ENCODE data around the gene ALDH3A1.
A peak's percentile ranks its signal among the peaks of the same experiment; 100 is the strongest.
"Not testable (repeated sequence)": the region's sequence is repeated elsewhere in the genome, so short reads cannot be mapped to it uniquely, and the experiment has no call there.

Gene ALDH3A1

DNA sequence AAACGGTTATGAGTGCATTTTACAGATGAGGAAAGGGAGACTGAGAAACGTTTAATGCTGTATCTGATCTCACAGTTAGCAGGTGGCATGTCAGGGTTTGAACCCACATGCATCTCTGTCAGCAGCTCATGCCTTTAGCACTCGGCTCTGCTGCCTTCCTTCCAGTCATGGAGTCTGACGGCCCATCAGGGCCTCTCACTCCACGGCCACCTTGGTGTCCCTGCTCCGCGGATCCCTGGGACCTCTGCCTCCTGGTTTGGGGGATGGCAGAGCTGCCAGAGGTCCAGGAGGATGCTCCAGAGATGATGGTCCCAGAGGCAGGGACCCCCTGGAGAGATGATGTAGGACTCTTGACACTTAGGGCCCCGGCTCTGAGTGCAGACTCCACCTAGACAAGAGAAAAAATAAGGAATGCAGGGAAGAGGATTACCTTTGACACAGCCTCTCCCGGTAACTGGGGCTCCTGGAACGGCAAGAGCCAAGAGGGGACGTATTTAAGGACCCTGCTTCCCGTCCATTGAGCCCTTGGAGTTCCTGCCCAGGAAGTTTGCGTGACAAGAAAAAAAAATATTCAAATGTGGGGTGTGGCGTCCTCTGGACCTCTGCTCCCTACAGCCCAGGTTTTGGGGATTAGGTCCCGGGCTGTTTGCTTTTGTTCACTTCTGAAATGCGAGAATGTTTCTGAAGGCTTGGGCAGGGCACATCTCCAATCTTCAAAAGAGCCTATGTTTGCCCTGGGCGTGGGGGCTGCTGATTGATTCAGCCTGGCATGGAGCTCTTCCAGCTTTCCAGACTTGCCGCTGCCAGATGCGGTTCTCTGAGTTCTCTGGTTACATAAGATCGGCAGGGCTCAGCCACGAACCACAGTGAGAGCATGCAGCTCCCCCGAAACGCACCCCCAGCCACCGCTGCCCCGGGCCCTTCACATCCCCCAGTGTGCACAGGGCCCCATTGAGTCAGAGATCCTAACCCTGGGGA lies at the start of gene ALDH3A1:
ALDH3A1 (minus strand) TSS at position 470 of the 978 bp plus-strand sequence. CDS start 3,169 bp downstream, outside the sequence.
- no peak for DNase-seq

DNA sequence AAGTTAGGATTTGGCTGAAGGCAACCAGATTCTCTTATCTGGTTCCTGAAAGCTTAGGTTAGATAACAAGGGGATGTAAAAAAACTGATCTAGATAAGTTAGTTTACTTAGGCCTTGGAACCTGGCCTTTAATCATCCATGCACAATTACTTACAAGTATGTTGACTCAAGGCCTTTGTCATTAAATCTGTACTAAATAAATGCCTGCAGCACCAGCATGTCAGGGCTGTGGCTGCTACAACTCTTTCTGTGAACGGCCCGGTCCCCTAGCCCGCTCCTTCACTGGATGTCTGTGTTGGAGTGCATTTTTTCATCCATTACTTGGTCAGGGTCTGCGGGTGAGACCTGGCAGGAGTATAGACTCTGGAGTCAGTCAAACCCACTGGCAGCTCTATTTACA lies 48.4 kb upstream of the ALDH3A1 start:
- DNase-seq, result no peak

DNA sequence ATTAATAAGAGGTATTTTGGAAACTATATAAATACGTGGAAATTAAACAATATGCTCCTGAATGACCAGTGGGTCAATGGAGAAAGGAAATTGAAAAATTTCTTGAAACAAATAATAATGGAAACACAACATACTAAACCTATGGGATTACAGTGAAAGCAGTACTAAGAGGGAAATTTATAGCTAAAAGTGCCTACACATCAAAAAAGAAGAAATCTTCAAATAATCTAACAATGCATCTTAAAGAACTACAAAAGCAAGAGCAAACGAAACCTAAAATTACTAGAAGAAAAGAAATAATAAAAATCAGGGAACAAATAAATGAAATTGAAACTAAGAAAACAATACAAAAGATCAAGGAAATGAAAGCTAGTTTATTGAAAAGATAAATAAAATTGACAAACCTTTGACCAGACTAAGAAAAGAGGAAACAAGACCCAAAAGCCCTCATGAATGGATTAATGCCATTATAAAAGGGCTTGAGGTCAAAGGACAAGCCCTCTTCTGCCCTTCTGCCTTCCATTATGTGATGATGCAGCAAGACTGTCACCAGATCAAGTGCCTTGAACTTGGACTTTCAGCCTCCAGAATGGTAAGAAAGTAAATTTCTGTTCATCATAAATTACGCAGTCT lies 43.9 kb upstream of the ALDH3A1 start:
- DNase-seq, result no peak

DNA sequence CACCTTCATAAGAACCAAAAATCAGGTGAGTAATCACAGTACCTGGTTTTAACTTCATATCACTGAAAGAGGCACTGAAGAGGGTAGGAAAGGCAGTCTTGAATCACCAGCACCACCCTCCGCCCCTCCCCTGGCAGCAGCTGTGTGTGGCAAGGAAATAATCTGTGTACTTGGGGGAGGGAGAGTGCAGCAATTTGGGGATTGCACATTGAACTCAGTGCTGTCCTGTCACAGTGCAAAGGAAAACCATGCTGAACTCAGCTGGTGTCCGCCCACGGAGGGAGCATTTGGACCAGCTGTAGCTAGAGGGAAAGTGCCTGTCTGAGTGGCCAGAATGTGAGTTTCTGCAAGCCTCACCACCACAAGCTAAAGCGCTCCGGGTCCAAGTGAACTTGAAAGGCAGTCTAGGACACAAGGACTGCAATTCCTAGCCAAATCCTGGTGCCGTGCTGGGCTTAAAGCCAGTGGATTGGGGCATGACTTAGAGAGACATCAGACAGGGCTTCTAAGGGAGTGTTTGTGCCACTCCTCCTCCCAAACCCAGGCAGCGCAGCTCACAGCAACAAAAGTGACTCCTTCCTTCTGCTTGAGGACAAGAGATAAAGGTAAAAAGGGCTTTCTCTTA lies 39.7 kb upstream of the ALDH3A1 start:
- DNase-seq, result no peak

DNA sequence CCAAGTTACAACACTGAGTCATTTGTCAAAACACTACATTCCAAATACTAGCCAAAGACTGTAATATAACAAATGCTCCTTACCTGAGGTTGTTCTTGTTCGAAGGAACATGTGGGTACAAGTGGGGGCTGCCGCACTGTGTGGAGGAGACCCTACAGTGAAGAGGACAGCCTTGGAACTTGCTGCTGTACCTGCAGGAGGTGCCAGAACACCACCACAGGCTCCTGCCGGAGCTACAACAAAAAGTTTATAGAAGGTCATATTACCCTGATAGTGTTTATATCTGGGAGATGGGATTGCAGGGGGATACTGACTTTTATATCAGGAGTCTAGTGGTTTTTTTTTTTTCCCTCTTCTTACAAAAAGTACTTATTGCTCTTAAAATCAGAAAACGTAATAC lies 37.8 kb upstream of the ALDH3A1 start:
- DNase-seq, result no peak

DNA sequence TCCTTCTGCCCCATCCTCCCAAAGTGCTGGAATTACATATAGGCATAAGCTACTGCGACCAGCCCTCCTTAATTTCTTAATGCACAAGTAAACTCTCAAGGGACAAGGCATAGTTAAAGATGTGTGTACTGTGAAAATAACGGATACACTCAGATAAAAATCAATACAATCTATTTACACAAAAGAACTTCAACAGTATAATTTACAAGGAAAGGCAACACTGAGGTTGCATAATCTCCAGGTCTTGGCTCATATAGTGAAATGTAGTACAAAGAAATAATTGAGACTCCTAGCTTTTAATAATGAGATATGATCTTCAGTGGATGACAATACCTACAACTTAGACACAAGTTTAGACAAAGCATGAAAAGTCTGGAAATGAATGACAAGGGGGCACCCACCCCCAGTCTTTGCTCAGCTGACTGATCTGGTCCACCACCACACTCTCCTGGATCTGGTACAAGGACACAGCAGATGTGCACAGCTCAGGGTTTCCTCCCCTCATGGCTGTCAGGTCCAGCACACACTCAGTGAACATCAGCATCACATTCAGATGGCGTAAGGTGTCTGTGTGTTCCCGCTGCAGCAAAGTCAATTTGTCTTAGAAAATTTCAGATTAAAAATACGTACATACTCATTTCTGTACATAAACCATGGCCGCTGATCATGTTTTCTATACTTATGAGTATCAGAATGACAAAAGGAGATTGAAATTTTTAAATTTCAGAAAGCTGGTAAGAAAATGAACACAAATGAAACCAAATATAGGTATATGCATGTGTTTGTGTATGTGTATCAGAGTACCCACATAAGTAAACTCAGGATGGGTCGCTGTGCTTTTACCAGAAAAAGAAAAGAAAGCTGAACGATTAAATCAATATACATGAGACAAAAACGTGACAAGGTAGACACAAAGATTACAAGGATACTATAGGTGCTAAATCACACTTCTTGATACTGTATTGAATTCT lies 33.7 kb upstream of the ALDH3A1 start:
- DNase-seq, result no peak

DNA sequence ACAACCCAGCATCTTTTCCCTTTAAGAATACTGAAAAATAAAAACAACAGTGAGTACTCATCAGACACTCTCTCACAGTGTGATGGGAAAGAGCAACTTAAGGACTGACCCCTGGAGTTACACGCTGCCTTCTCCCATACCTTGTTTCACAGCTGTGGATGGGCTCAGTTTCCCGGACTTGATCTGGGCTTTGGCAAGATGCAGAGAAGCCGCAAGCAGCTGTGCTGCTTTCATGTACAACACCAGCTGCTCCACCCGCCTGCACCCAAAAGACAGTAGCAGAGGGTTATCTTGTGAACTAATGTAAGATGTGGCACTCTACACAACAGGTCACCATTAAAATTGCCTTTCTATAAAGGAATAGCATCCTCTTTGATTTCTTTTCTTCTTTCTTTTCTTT lies 32.7 kb upstream of the ALDH3A1 start:
- no peak for DNase-seq

DNA sequence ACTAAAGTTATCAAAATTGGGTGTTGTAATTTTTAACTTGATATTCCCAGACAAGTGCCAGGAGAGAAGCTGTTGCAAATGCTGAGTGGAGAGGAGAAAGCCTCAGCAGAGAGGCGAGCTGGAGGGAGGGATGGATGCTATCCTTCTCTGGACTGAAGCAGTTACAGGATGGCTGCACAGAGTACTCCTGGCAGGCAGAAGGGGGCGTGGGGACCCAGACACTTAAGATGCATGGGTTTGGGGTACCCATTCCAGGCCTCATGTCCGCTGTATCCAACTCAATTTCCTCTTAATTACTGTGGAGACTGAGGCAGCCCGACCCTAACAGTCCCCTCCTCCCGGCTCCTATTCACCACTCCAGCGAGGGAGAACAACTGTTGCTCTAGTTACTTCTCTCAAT lies 25.4 kb upstream of the ALDH3A1 start:
- no peak for DNase-seq

DNA sequence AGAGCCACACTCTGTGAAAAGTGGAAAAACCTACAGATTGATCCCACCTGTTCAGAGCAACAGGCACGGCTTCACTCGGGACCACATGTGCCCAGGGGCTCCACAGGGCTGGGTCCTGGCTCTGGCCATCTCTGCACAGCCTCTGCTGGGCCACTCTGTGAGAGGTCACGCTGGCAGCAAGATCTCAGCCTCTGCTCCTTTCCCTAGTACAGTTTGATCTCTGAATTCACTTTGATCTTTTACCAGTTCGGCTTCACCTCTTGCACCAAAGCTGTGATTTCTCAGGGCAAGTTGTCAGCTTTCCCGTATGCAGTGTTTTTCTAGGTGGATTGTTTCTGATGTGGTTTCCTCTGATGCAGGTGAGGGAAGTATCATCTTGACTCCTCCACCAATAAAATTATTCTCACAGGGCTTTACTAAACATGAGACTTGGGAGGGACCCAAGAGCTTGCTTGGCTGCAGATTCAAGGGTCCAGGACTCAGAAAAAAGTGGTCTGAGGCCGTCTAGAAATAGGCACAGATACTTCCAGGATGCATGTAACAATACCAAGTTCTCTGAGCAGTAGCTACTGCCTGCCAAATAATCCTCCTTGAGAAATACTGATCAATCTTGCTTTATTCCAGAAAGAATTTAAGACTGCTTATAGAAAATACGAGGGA lies 24.0 kb upstream of the ALDH3A1 start:
- peak; percentile 53 to 68 for DNase-seq

DNA sequence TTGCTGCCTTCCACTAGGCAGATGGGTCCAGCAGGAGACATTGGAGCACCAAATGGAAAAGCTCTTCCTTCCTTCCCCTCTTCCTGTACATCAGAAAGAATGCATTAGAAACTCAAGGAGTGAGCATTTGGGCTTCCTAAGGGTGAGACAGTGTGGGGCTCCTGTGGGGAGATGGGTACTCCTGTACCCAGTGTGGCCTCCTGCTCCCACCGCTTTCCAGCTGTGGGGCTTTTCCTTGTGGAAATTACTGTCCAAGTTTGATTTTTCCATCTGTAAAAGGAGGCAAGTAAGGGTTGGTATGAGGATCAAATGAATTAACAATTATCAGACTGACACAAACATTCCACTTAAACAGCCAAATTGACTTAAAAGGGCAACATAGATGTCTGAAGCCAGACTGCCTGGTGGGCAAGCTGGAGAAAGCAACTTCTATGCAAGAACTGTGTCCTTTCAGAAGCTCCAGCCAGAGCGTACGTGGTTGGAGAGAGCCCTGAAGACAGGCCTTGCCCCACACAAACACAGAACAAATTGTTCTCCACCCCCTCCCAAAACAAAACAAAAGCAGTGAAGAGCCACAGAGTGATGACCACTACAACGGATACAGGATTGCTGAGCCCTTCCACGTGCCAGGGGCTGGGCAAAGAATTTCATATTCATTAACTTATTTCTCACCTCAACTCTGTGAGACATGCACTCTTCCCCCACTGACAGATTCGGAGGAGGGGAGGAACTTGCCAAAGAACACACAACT lies 23.1 kb upstream of the ALDH3A1 start:
- no peak for DNase-seq

DNA sequence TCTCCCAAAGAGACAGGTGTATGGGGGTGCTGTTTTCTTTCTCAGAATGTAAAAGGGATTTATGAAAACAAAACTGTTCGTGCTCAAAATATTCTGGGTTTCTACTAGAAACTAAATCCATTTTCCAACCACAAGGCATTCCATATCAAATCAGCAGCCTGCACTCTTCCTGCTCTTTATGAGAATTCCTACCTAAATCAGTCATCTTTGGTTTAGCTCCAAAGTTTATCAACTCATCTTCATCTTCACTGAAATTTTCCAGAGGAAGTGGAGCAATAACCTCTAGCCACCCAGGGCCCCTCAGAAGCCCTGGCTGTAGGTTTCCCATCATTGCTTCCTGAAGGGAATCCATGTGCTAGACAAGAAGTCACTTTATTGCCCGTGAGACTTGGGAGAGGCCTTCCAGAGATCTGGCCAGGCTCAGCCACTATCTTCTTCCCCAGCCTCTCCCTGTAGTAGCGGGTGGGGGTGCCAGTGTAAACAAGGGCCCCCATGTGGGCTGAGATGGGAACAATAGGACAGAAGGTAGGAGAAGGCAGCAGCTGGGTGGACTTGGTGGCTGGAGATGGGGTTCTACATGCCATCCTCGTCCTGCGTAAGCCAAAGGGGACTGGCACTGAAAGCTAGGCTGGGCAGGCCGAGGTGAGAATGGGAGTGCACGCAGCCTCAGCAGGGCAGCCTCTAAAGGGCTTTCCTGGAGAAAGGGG lies 22.0 kb upstream of the ALDH3A1 start:
- DNase-seq, result no peak

DNA sequence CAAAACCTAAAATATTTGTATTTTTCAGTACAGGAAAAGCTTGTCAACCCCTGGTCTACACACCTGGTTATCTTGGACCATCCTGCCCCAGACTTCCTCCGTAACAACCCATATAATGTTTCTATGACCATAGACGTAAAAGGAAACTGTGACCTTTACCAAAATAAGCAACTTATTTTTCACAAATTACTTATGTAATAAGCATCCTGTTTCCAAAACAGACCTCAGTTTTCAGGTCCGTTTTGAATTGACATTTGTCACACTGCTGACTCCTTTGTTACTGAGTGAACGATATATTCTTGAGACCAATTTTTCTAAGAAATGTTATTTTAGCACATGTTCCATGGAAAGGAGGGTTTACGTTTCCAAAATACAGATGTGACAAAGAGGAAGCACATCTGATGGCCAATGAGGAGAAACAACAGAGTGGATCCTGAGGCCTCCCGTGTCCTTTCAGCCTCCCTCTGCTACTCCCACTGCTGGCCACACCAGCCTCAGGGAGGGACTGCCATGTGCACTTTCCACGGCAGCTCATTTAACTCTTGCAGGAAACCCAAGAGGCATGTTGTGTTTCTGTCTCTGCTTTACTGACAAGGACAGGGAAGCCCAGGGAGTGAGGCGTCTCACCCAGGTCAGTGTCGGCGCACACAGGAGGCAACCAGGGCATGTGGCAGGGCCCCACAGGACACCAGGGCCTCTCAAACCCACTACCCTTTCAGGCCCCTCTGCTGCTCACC lies 20.1 kb upstream of the ALDH3A1 start:
- no peak for DNase-seq

DNA sequence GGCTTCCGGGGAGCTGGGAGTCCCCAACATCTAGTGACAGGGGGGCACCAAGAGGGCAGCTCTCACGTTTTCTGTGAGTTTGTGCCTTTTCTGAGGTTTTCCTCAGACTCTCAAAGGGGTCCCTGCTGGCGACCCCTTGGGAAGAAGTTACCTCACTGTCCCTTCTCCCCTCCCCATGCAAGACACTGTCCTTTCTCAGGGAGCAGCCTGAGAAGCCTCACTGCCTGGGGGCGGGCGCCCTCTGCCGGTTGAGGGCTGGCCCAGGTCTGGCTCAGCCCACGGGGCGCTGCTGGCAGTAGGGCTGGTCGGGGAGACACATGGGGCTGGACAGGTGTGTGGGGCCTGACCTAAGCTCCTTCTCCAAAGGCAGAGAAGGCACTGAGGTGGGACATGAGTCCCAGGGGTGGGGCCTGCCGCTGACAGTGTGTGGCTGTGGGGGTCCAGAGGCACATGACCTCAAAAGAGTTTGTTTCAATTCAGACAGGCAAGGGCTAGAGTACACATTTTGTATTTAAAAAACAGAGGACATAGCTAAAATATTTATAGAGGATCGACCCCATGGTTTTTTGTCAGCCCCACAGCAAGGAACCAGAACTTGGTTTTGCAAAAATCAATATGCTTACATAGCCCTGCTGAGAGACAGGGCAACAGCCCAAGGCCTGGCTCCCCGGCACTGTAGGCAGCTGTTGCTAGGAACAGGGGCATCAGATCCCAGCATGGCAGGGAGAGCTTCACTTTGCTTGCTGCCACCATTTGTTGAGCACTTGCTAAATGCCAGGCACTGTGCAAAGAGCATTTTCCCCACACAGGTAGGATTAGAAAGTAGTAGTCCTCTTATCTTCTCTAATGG lies 18.5 kb upstream of the ALDH3A1 start:
- peak; percentile 75 to 78 for DNase-seq

DNA sequence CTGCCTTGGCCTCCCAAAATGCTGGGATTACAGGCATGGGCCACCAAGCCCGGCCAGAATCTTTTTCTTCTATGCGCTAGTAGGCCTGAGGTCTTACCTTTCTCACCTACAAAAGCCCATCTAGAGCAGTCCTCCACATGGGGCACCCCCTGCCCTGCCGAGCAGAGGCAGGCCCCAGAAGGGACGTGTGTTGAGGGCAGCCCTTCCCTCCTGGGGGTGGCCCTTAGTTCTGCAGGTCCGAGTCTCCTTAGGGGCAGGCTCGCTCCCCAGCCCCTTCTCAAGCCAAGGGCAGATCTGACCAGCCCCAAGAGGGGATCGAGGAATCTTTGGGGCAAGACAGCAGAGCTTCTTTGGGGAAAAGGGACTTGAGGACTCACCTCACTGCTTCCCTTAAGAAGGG lies 17.9 kb upstream of the ALDH3A1 start:
- no peak for DNase-seq

DNA sequence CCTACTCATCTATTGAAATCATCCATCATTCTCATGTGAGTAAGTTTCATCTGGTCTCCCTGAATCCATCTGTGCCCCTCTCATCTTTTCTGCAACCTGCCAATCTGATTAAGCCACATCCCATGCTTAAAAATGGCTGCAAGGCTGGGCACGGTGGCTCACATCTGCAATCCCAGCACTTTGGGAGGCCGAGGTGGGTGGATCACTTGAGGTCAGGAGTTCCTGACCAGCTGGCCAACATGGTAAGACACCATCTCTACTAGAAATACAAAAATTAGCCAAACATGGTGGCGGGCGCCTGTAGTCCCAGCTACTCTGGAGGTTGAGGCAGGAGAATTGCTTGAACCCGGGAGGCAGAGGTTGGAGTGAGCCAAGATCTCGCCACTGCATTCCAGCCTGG lies 15.9 kb upstream of the ALDH3A1 start:
- not testable (repeated sequence) for DNase-seq

DNA sequence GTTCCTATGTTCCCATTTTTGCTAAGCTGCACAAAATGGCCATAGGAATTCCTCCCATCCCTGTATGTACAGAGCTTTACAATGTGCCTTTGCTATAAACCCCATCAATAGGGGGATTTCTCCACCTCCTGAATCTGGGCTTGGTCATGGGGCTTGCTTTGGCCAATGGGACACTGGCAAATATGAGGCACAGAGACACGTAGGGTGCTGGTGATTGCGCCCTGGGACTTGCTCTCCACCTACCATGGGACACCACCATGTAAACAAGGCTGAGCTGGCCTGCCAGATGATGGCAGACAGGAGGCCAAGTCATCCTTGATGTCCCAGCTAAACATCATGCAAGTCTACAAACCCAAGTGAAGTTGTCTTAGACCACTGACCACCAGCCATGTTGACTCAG lies 15.3 kb upstream of the ALDH3A1 start:
- no peak for DNase-seq

DNA sequence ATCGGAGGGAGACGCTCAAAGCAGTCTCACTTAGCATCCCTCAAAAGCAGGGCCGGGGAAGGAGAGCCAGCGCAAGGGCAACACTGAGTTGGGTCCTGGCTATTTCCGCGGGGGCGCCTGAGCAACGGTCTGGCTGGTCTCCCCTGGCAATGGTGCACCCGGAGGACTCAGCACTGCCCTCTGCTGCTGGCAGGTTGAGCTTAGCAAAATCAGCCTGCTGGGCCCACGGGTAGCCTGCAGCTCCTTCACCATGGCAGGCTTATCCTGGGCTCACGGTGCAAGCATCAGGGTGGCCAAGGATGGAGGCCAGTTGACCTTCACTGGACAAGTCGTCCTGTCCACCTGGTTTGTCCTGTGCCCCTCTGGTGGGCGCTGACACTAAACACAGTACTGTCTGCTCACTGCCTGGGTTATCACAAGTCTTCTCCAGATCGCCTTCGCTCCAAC lies 14.4 kb upstream of the ALDH3A1 start:
- DNase-seq, result peak; percentile 64 to 69

DNA sequence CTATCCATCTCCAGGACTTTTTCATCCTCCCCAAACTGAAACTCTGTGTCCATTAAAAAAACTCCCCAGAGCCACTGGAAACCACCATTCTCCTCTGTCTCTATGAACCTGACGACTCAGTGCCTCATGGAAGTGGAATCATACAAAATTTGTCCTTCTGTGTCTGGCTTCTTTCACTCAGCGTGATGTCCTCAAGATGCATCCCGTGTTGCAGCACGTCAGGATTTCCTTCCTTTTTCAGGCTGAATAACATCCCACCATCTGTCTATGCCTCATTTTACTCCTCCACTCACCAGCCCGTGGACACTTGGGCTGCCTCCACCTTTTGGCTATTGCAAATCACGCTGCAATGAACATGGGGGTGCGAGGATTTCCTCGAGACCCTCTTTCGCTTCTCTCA lies 12.6 kb upstream of the ALDH3A1 start:
- DNase-seq, result no peak
